Transverse colon (tissue), 4 donors: ENCODE data around the gene FAAH2. TPM values are rescaled to one million over a fixed set of nuclear protein-coding genes. Genes with fewer than 3 reads are reported as not detected.
"Not testable (repeated sequence)": the region's sequence is repeated elsewhere in the genome, so short reads cannot be mapped to it uniquely, and the experiment has no call there.

Experiments used
- DNase-seq: peaks from one replicate; pipeline ENCODE4 v3.0.0-alpha.2; 2019
- H3K27ac ChIP-seq, 4 donors: fragments of 200-600 bp; sonication (generic); 2 replicates each; pipeline ENCODE4 v1.5.1; 2016 to 2018; ENCODE audit warnings: inconsistent platforms in 4 of 4
- H3K27me3 ChIP-seq: fragments of 200-600 bp; sonication (generic); 2 replicates; pipeline ENCODE4 v1.5.1; 2017; ENCODE audit warnings: inconsistent platforms
- H3K36me3 ChIP-seq, 4 donors: fragments of 200-600 bp; sonication (generic); 2 replicates each; pipeline ENCODE4 v1.5.1; 2017 to 2019; ENCODE audit warnings: inconsistent platforms in 4 of 4
- H3K4me1 ChIP-seq, 4 donors: fragments of 200-600 bp; sonication (generic); 2 replicates each; pipeline ENCODE4 v1.5.1; 2017 to 2020; ENCODE audit warnings: inconsistent platforms in 4 of 4
- H3K4me3 ChIP-seq, 4 donors: fragments of 200-600 bp; sonication (generic); 1 replicate in 1 of 4; 2 replicates in 3 of 4; pipeline versions ENCODE4 v1.5.1 to v1.6.1; 2017 to 2019; ENCODE audit warnings: inconsistent platforms in 4 of 4
- H3K9me3 ChIP-seq, 2 donors: fragments of 200-600 bp; sonication (generic); 2 replicates each; pipeline ENCODE4 v1.5.1; 2017 to 2019; ENCODE audit warnings: inconsistent platforms in 2 of 2
- CTCF ChIP-seq, 5 experiments: fragments of 200-600 bp in 3 of 5; fragments of 450-650 bp in 2 of 5; sonication (generic) in 3 of 5; IDR thresholded peaks; 1 replicate in 2 of 5; 2 replicates in 3 of 5; pipeline ENCODE4 v1.5.1; 2016 to 2017; ENCODE audit warnings: antibody characterized with exemption in 5 of 5, inconsistent platforms in 3 of 5, mild to moderate bottlenecking in 2 of 5, moderate library complexity in 1 of 5
- EP300 ChIP-seq: sonication (generic); formaldehyde crosslinking; IDR thresholded peaks from one replicate; pipeline ENCODE4 v1.6.1; 2017; ENCODE audit warnings: antibody characterized with exemption, low read depth
- POLR2A ChIP-seq: fragments of 450-650 bp; IDR thresholded peaks from one replicate; pipeline ENCODE4 v1.6.1; 2016; ENCODE audit warnings: antibody characterized with exemption, mild to moderate bottlenecking, moderate library complexity
- POLR2AphosphoS5 ChIP-seq, 3 donors: sonication (generic); formaldehyde crosslinking; IDR thresholded peaks; one replicate each; pipeline ENCODE4 v1.6.1; 2016; ENCODE audit warnings: antibody characterized with exemption in 3 of 3
- WGBS, 2 donors: methylation state at CpG; one replicate each; pipeline ENCODE4 v1.1.5; 2018; ENCODE audit warnings: low coverage in 1 of 2; 5-methylcytosine and 5-hydroxymethylcytosine counted together
- in situ Hi-C, 4 donors: fragments of 200-750 bp; cut with MboI; loops; one replicate each; pipeline versions ENCODE4 v1.15.0 to v1.15.1; 2017; ENCODE audit warnings: low sequenced_read_pairs in 3 of 4, low pct_ligation_motif_present in 1 of 4, low pct_unique_long_range_greater_than_20kb in 1 of 4
- intact Hi-C: fragments of 100-400 bp; cut with DNase I; formaldehyde crosslinking; loops from one replicate; pipeline ENCODE4 v1.15.1; 2023; ENCODE audit warnings: low total_unique reads
- total RNA-seq, 4 donors: library from RNA; depleted of rRNA; stranded (reverse); fragments of >200 nt; gene quantifications; one replicate each; pipeline ENCODE4 v1.1.0, GENCODE V29; 2016

Gene FAAH2
- total RNA-seq, 4 donors from 2014 or later: 12.0 to 16.2 (median 14.5) TPM; not detected in 1

DNA sequence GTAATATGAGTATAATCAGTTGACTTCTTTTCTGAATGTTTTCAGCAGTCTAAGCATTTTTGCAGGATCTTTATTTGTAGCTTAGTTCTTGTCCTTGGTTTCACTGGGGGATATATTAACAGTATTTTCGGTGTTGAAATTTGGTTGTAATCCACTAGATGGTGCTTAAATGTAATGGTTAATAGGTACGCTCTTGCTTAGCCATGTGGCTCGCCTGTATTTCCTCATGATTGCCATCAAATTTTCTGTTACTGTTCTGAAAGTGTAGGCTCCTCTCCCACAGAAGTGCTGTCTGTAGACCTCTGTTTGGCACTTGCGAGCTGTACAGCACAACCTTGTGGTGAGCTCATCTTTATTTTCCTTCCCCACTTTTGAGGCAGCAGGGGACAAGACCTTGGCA lies 3.9 kb upstream of the FAAH2 start:
- 84% methylated on average over 4 of the region's 4 CpGs; no CpG with 5 or more reads in 1 of the 2 donors for WGBS, 2 donors
- Histone ChIP-seq H3K27me3 (no peaks in the 10 kb centered on the region), H3K36me3 (no peaks in the 10 kb centered on the region), H3K4me3 (no peak overlapping the region), H3K9me3 (no peaks in the 10 kb centered on the region), H3K27ac (no peak overlapping the region), H3K4me1 (no peaks in the 10 kb centered on the region)
- DNase-seq: no peak
- TF ChIP-seq POLR2A: no peak
- no peak for TF ChIP-seq EP300
- no peak for TF ChIP-seq CTCF (IDR thresholded peaks at IDR 0.05)
- TF ChIP-seq POLR2AphosphoS5 (IDR thresholded peaks at IDR 0.05): no peak
- intact Hi-C loops (no loop called here), in situ Hi-C loops (no loop called here)

GRCh38 chrX:57285001-57285400 lies 1.5 kb upstream of the FAAH2 start:
- no peak for TF ChIP-seq CTCF (IDR thresholded peaks at IDR 0.05)
- no peak for TF ChIP-seq POLR2AphosphoS5 (IDR thresholded peaks at IDR 0.05)
- no peak for TF ChIP-seq POLR2A
- TF ChIP-seq EP300: no peak
- intact Hi-C loops (no loop called here), in situ Hi-C loops (no loop called here)
- Histone ChIP-seq H3K36me3 (no peaks in the 10 kb centered on the region), H3K27me3 (no peaks in the 10 kb centered on the region), H3K9me3 (no peaks in the 10 kb centered on the region), H3K4me3 (no peak overlapping the region), H3K27ac (no peak overlapping the region), H3K4me1 (no peaks in the 10 kb centered on the region)
- WGBS, 2 donors: 77 to 83% methylated on average over 3 of the region's 3 CpGs
- DNase-seq: no peak

- Histone ChIP-seq H3K4me3 (no peak overlapping the region), H3K27me3 (no peaks in the 10 kb centered on the region), H3K9me3 (no peaks in the 10 kb centered on the region), H3K4me1 (no peaks in the 10 kb centered on the region), H3K36me3 (no peaks in the 10 kb centered on the region), H3K27ac (no peak overlapping the region)
- in situ Hi-C loops (no loop called here), intact Hi-C loops (no loop called here)
- 52% methylated on average over 1 of the region's 1 CpG; no CpG with 5 or more reads in 1 of the 2 donors for WGBS, 2 donors
- TF ChIP-seq POLR2AphosphoS5 (IDR thresholded peaks at IDR 0.05): no peak
- TF ChIP-seq EP300: no peak
- TF ChIP-seq POLR2A: no peak
- no peak for TF ChIP-seq CTCF (IDR thresholded peaks at IDR 0.05)
- no peak for DNase-seq
Observed at GRCh38 chrX:57289089-57289488, 2.6 kb downstream of the FAAH2 start.

- in situ Hi-C loops: no loop called here
- Histone ChIP-seq H3K27me3 (no peaks in the 10 kb centered on the region), H3K4me1 (no peaks in the 10 kb centered on the region), H3K4me3 (no peak overlapping the region), H3K9me3 (no peaks in the 10 kb centered on the region), H3K27ac (no peak overlapping the region), H3K36me3 (no peaks in the 10 kb centered on the region)
- no peak for TF ChIP-seq POLR2A
- TF ChIP-seq EP300: no peak
- no peak for TF ChIP-seq POLR2AphosphoS5 (IDR thresholded peaks at IDR 0.05)
- TF ChIP-seq CTCF (IDR thresholded peaks at IDR 0.05): no peak
- no peak for DNase-seq
- intact Hi-C loops: no loop called here
Observed at GRCh38 chrX:57294961-57295360, 8.5 kb downstream of the FAAH2 start.

DNA sequence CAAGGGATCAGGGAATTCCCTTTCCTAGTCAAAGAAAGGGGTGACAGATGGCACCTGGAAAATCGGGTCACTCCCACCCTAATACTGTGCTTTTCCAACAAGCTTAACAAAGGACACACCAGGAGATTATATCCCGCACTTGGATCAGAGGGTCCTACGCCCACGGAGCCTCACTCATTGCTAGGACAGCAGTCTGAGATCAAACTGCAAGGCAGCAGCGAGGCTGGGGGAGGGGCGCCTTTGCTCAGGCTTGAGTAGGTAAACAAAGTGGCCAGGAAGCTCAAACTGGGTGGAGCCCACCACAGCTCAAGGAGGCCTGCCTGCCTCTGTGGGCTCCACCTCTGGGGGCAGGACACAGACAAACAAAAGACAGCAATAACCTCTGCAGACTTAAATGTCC lies 9.2 kb downstream of the FAAH2 start:
- H3K4me3 ChIP-seq, in situ Hi-C loops, DNase-seq, intact Hi-C loops, H3K27ac ChIP-seq, H3K9me3 ChIP-seq, H3K4me1 ChIP-seq, H3K27me3 ChIP-seq, H3K36me3 ChIP-seq: not testable (repeated sequence)
- WGBS, 2 donors: 88% methylated on average over 6 of the region's 6 CpGs; no CpG with 5 or more reads in 1 of the 2 donors
